WTC11 (cell line): ENCODE results near the gene B4GALT6. TPM values are rescaled to one million over a fixed set of nuclear protein-coding genes. Genes with fewer than 3 reads are reported as not detected.

ENCODE experiments used
- ATAC-seq: fragments of 200-7000 bp; cut with Tn5 transposase; 2 replicates; pipeline ENCODE4 v1.10.0; 2021; ENCODE audit warnings: mild to moderate bottlenecking, moderate library complexity
- CTCF ChIA-PET: fragments of 300-600 bp; sonication (Branson Sonifier 250); formaldehyde crosslinking; loops from one replicate; lab custom pipeline; 2021; ENCODE audit warnings: antibody characterized with exemption; lab: Charles Lee
- POLR2A ChIA-PET: fragments of 350-600 bp; sonication (Branson Sonifier 250); formaldehyde crosslinking; loops from one replicate; lab custom pipeline; 2021; ENCODE audit warnings: antibody characterized with exemption; lab: Charles Lee
- DNase-seq: peaks from one replicate; pipeline ENCODE4 v3.0.0; 2021; ENCODE audit warnings: low spot score
- H3K27ac Mint-ChIP-seq: 2 replicates; pipeline ENCODE4 v1.8.0; 2021; ENCODE audit warnings: mixed read lengths
- H3K27me3 Mint-ChIP-seq: 2 replicates; pipeline ENCODE4 v1.8.0; 2021; ENCODE audit warnings: low read depth, mild to moderate bottlenecking, moderate library complexity, mixed read lengths
- H3K36me3 Mint-ChIP-seq: 2 replicates; pipeline ENCODE4 v1.8.0; 2021; ENCODE audit warnings: mixed read lengths
- H3K4me1 Mint-ChIP-seq: 2 replicates; pipeline ENCODE4 v1.8.0; 2022; ENCODE audit warnings: mixed read lengths
- H3K4me3 Mint-ChIP-seq: 2 replicates; pipeline ENCODE4 v1.8.0; 2021; ENCODE audit warnings: mild to moderate bottlenecking, moderate library complexity, mixed read lengths
- H3K9me3 Mint-ChIP-seq: 2 replicates; pipeline ENCODE4 v1.8.0; 2021; ENCODE audit warnings: mixed read lengths
- AR ChIP-seq: fragments of 250-450 bp; sonication (Bioruptor Pico); IDR thresholded peaks from 2 replicates; pipeline ENCODE4 v1.9.0; 2021; ENCODE audit warnings: mild to moderate bottlenecking
- ATF2 ChIP-seq: sonication (generic); formaldehyde crosslinking; IDR thresholded peaks from 2 replicates; pipeline ENCODE4 v1.8.1; 2022; ENCODE audit warnings: low read depth, missing genetic modification reagents, borderline replicate concordance
- ATF6 ChIP-seq: sonication (generic); formaldehyde crosslinking; IDR thresholded peaks from 2 replicates; pipeline ENCODE4 v1.8.1; 2023; ENCODE audit warnings: mild to moderate bottlenecking, missing genetic modification reagents
- GABPB1 ChIP-seq: sonication (generic); formaldehyde crosslinking; IDR thresholded peaks from 2 replicates; pipeline ENCODE4 v1.8.1; 2023; ENCODE audit warnings: mild to moderate bottlenecking, missing genetic modification reagents
- IRF1 ChIP-seq: sonication (generic); formaldehyde crosslinking; IDR thresholded peaks from 2 replicates; pipeline ENCODE4 v1.8.0; 2023; ENCODE audit warnings: missing genetic modification reagents
- IRF2 ChIP-seq: sonication (generic); formaldehyde crosslinking; IDR thresholded peaks from 2 replicates; pipeline ENCODE4 v1.8.0; 2022; ENCODE audit warnings: low read depth, missing genetic modification reagents, borderline replicate concordance
- NFYB ChIP-seq: sonication (generic); formaldehyde crosslinking; conservative IDR thresholded peaks from 2 replicates; pipeline ENCODE4 v1.8.0; 2022; ENCODE audit warnings: low read depth, missing genetic modification reagents
- NR3C1 ChIP-seq: sonication (generic); formaldehyde crosslinking; conservative IDR thresholded peaks from 2 replicates; pipeline ENCODE4 v1.8.1; 2023; ENCODE audit warnings: low read depth, mild to moderate bottlenecking, missing genetic modification reagents
- TEAD4 ChIP-seq: sonication (generic); formaldehyde crosslinking; IDR thresholded peaks from 2 replicates; pipeline ENCODE4 v1.8.0; 2022; ENCODE audit warnings: mild to moderate bottlenecking, missing genetic modification reagents
- TP53 ChIP-seq: sonication (generic); formaldehyde crosslinking; IDR thresholded peaks from 2 replicates; pipeline ENCODE4 v1.8.1; 2023; ENCODE audit warnings: mild to moderate bottlenecking, missing genetic modification reagents
- USF1 ChIP-seq: sonication (generic); formaldehyde crosslinking; IDR thresholded peaks from 2 replicates; pipeline ENCODE4 v1.8.0; 2022; ENCODE audit warnings: mild to moderate bottlenecking, missing genetic modification reagents
- ZNF416 ChIP-seq: fragments of 250-450 bp; sonication (Bioruptor Pico); IDR thresholded peaks from 2 replicates; pipeline ENCODE4 v1.9.0; 2021; ENCODE audit warnings: mild to moderate bottlenecking, inconsistent platforms
- ZNF512 ChIP-seq: sonication (generic); formaldehyde crosslinking; IDR thresholded peaks from 2 replicates; pipeline ENCODE4 v1.8.1; 2022; ENCODE audit warnings: missing genetic modification reagents, borderline replicate concordance
- total RNA-seq: library from RNA; stranded (reverse); gene quantifications from 3 replicates; pipeline ENCODE4 v1.2.3, GENCODE V29; 2021

Gene B4GALT6
- total RNA-seq, 1 experiment from 2014 or later: 50.6 TPM

GRCh38 chr18:31574359-31574758, 110.0 kb downstream of the B4GALT6 start:
- TF ChIP-seq IRF2 (CRISPR knock-in tag) (no peak), IRF1 (CRISPR knock-in tag) (no peak), AR (CRISPR knock-in tag) (no peak), NR3C1 (CRISPR knock-in tag) (no peak), TP53 (CRISPR knock-in tag) (no peak), ATF6 (CRISPR knock-in tag) (no peak), ZNF512 (CRISPR knock-in tag) (no peak), GABPB1 (CRISPR knock-in tag) (no peak), TEAD4 (CRISPR knock-in tag) (no peak), USF1 (CRISPR knock-in tag) (no peak), NFYB (no peak), ZNF416 (CRISPR knock-in tag) (no peak), ATF2 (CRISPR knock-in tag) (no peak)
- DNase-seq (no peak), ATAC-seq (no peak)
- no peaks in the 10 kb centered on the region for H3K27me3 Mint-ChIP-seq
- POLR2A ChIA-PET: no interaction called here
- CTCF ChIA-PET: interaction anchor here (0.7 to 1.9 kb wide), 2 partner anchors 11 to 37 kb away, joined by 3 to 4 read pairs; no protein-coding TSS in a partner anchor
- H3K4me3 Mint-ChIP-seq: no peak overlapping the region
- 0 out of 2 replicates have a peak, but pooled peaks cover 3% of the 10 kb centered on the region for H3K9me3 Mint-ChIP-seq
- no peak overlapping the region for H3K27ac Mint-ChIP-seq
- H3K36me3 Mint-ChIP-seq: no peaks in the 10 kb centered on the region
- peaks cover 7% of the 10 kb centered on the region for H3K4me1 Mint-ChIP-seq

Other genes with a start within 250 kb of the B4GALT6 start
- gene DSG3, start 236.8 kb downstream of the B4GALT6 start, total RNA-seq: 0.04 TPM in 1 of 3 replicates, not detected in the others
- 113 to 117 TPM (median 113 TPM) in 3 replicates for gene DSG2, start 186.4 kb downstream of the B4GALT6 start, total RNA-seq
- 1.0 to 1.7 TPM (median 1.3 TPM) in 3 replicates for gene TTR, start 92.7 kb downstream of the B4GALT6 start, total RNA-seq
- gene SLC25A52, start 76.3 kb upstream of the B4GALT6 start, total RNA-seq: not detected in 3 replicates